ENCODE data around the gene SLC7A4.

SLC7A4 gene

GRCh38 chr22:20996031-20996410 is 36.3 kb downstream of the SLC7A4 start:
- DNase-seq = no peak

- no peak for DNase-seq
Measured at GRCh38 chr22:20995329-20996030, 36.9 kb downstream of the SLC7A4 start.

- DNase-seq = no peak
Measured at GRCh38 chr22:20994902-20995241, 37.5 kb downstream of the SLC7A4 start.

- no peak for DNase-seq
Measured at GRCh38 chr22:20994128-20994901, 38.0 kb downstream of the SLC7A4 start.

- no peak for DNase-seq
Measured at GRCh38 chr22:20993304-20994127, 38.8 kb downstream of the SLC7A4 start.

- DNase-seq = no peak
Measured at GRCh38 chr22:20992456-20993303, 39.7 kb downstream of the SLC7A4 start.

- DNase-seq = no peak
Measured at GRCh38 chr22:20992056-20992442, 40.3 kb downstream of the SLC7A4 start.

GRCh38 chr22:20991252-20992055 is 40.9 kb downstream of the SLC7A4 start:
- no peak for DNase-seq

GRCh38 chr22:20990184-20991180 is 41.9 kb downstream of the SLC7A4 start:
- no peak for DNase-seq

- DNase-seq = no peak
Measured at GRCh38 chr22:20989323-20990138, 42.8 kb downstream of the SLC7A4 start.

GRCh38 chr22:20988573-20989322 is 43.6 kb downstream of the SLC7A4 start:
- DNase-seq = no peak

GRCh38 chr22:20987375-20987774 is 45.0 kb downstream of the SLC7A4 start:
- no peak for DNase-seq

GRCh38 chr22:20986365-20986764 is 46.0 kb downstream of the SLC7A4 start:
- DNase-seq = no peak

- DNase-seq = no peak
Measured at GRCh38 chr22:20985720-20986119, 46.6 kb downstream of the SLC7A4 start.

- no peak for DNase-seq
Measured at GRCh38 chr22:20983081-20983771, 49.1 kb downstream of the SLC7A4 start.

- DNase-seq = no peak
Measured at GRCh38 chr22:20982563-20982882, 49.8 kb downstream of the SLC7A4 start.

GRCh38 chr22:20981787-20982562 is 50.4 kb downstream of the SLC7A4 start, which contains the start of gene LZTR1:
LZTR1 (plus strand) TSS chr22:20982297; CDS start chr22:20982372, 75 bp downstream.
- DNase-seq = peak; percentile 63 to 76
